HG02884 (cell line): ENCODE data around the gene DERA.
"Not testable (repeated sequence)": the region's sequence is repeated elsewhere in the genome, so short reads cannot be mapped to it uniquely, and the experiment has no call there.

Experiments
- ATAC-seq: cut with Tn5 transposase; IDR thresholded peaks from one replicate; pipeline ENCODE4 v1.9.1; 2021; ENCODE audit warnings: mild to moderate bottlenecking, moderate library complexity; ENCODE audit not compliant: unreplicated experiment

Gene DERA

DNA sequence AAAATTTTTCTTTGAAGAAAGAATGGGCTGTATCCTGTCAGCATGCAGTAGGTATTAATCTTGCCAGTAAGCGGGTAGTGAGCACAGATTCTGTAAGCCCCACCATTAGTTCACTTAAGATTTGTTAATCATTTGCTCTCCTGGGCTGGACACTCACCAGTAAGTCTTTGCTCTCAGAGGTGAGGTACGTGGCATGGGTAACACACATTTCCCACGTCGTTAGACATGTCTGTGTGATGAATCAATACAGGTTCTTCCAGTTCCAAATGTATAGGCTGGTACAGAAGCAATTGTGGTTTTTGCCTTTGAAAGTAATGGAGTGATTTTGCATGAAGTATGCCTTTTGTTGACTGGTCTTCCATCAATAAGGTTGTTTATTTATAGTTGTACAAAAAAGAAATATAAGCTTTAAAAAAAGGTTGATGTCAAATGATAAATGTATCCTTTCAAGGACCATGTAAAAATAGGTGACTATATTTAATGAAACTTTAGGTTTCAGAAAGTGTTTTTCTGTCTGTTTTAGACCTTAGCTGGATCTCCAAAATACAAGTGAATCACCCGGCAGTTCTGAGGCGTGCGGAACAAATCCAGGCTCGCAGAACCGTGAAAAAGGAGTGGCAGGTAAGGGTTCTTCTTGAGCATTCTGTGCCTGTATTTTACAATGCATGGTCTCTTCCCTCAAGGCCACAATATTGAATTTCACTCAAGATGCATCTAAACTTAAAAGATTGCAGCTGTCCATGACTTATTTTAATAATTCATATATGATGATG, 45.5 kb downstream of the DERA start:
- ATAC-seq: no peak

DNA sequence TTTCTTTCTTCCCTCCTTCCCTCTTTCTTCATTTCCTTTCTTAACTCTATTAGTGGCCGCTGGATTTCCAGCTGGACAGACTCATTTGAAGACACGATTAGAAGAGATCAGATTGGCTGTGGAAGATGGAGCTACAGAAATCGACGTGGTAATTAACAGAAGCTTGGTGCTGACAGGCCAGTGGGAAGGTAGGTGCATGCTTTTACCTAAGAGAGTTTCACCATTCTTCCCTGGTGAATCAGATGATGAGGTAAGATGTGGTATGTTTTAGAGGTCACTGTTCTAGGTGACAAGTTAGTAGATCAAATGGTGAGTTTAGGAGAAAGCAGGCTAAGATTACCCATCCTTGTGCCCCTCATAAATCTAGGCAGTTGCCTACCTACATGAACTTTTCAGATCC, 51.6 kb downstream of the DERA start:
- ATAC-seq: no peak

- no peak for ATAC-seq
Observed at GRCh38 chr12:15963271-15963670, 52.1 kb downstream of the DERA start.

- ATAC-seq: no peak
Observed at GRCh38 chr12:15966426-15966825, 55.3 kb downstream of the DERA start.

DNA sequence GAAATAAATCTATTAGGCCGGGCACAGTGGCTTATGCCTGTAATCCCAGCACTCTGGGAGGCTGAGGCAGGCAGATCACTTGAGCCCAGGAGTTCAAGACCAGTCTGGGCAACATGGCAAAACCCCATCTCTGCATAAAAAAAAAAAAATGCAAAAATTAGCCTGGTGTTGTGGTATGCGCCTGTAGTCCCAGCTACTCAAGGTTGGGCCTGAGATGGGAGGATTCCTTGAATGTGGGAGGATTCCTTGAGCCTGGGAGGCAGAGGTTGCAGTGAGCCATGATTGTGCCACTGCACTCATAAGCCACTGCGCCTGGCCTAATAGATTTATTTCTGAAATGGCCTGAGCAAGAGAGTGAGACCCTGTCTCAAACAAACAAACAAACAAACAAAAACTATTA, 55.9 kb downstream of the DERA start:
- ATAC-seq: not testable (repeated sequence)

DNA sequence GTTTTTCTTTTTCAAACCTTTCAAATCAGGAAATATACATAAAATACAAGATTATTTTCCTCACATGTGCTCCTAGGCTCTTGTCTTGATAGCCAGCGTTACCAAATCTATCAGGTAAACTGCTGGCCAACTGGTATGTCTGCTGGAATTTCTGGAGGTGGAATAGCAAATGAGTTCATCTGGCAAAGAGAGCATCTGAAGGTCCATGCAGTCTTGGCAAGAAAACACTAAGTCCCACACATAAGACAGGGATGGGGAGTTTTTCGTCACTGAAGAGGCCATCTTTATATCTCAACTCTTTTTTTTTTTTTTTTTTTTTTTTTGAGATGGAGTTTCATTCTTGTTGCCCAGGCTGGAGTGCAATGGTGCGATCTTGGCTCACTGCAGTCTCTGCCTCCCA, 60.1 kb downstream of the DERA start:
- no peak for ATAC-seq

GRCh38 chr12:15972894-15973293, 61.8 kb downstream of the DERA start:
- ATAC-seq: no peak

- no peak for ATAC-seq
Observed at GRCh38 chr12:15977999-15978951, 67.1 kb downstream of the DERA start.

DNA sequence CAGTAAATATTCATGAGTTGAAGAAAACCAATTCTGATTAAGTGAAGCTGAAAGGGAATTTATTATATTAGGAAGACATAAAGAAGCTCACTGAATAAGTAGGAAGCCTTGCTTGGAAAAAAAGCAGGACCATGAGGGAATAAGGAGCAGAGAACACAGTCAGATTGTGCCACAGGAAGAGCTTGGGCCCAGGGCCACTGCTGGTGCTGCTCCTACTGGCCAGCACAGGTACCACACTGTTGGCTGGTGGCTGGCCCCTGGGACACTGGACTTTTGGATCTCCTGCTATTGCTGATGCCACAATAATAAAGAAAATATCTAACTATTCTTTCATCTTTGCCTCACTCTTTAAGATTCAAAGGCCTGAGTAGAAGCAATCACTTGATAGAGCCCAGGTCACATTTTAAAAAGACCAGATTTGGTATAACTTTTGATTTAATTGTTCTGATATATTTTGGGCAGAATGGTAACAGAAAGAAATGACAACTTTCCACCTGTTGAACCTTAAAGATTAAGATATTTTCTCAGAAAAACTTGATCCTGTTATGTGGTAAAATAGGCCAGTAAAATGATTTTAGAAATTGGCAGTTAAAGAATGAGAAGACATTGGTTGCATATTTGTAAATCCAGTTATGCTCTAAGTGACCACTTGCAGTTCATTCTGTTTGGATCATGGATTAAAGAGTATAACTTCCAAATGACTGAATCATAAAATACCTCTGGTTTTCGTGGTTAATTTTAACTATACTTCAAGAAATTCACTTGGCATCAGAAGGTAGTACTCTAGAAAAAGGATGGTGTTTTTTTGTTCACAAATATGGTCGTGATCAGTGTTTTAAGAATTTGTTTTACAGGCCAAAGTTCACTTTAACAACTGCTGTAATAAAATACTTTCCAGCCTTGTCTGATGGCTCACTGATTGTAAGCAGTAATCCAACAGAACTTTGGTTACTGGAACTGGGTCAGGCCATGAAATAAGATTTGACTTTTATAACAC, 68.3 kb downstream of the DERA start:
- peak; percentile 54 for ATAC-seq

DNA sequence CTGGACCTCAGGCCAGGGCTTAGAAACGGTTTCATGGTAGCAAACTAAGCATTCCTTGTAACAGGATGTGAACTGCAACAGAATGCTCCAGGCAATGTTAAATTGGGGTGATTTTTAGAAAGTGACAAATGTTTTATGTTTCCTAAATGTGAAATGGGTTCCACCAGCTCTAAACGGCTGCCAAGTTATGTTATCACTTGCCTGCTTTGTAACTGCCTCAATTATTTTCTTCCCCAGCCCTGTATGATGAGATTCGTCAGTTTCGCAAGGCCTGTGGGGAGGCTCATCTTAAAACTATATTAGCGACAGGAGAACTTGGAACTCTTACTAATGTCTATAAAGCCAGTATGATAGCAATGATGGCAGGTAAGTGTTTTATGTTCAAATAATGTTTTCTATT, 70.9 kb downstream of the DERA start:
- ATAC-seq: no peak

GRCh38 chr12:15982471-15982870, 71.3 kb downstream of the DERA start:
- ATAC-seq: no peak

DNA sequence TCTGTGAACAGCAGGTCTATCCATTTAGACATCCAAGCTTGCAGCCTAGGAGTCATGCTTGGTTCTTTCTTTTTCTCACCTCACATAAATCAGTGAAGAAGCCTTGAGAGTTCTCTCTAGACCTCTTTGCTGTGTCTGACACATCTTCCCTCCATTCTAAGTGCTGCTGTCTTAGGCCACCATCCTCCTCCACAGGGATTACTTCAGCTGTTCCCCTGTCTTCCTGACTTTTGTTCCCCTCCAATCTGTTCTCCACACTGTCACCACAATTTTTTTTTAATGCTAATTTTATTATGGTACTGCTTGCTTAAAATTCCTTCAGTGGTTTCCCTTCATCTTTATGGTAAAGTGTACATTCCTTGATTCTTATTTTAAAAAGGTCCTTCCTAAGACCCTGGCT, 71.8 kb downstream of the DERA start:
- no peak for ATAC-seq

- ATAC-seq: no peak
Observed at GRCh38 chr12:15984097-15984800, 73.1 kb downstream of the DERA start.

- ATAC-seq: no peak
Observed at GRCh38 chr12:15984963-15985362, 73.8 kb downstream of the DERA start.

- ATAC-seq: no peak
Observed at GRCh38 chr12:15987696-15988095, 76.6 kb downstream of the DERA start.

- no peak for ATAC-seq
Observed at GRCh38 chr12:15988983-15989755, 78.0 kb downstream of the DERA start.

DNA sequence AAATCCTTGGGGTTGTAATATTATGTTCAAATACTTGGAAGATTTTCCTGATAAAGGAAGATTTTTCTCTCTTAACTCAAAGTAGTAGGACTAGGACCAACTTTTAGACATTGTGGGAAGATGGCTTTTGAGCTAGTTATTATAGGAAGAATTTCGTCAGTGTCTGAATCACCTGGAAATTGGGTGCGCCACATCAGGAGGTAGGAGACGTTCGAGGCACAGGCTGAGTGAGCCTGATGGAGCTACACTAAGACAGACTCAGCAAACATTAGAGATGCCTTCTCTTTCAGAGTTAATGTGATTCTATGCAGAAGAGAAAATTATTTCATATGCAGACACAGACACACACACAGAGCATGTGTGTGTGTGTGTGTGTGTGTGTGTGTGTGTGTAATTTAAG, 84.7 kb downstream of the DERA start:
- ATAC-seq: no peak

DNA sequence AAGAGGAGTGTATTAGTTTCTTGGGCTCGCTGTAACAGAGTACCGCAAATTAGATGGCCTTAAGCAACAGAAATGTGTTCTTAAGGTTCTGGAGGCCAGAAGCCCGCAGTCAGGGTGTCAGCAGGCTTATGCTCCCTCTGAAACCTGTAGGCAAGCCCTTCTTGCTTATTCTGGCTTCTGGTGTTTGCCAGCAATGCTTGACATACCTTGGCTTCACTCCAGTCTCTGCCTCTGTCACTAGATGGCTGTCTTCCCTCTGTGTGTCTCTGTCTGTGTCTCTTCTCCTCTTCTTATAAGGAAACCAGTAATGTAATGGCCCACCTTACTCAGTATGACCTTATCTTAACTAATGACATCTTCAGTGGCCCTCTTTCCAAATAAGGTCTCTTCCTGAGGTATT, 85.1 kb downstream of the DERA start:
- ATAC-seq: no peak

DNA sequence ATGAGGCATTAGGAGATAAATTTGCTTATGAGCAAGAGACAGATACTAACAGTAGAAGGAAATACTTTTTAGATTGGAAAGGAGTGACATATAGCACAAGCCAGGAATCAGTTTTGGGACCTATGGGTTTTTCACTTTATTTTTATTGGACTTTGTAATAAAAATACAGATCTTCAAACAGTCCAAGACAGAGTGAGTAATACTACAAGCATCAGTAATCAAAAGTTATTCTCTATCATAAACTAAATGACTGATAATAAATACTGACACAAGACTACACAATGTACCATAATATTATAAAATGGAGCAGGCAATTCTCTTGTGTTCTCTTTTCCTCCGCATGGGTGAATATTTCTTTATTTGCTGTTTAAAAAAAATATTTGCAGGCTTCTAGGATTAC, 85.8 kb downstream of the DERA start:
- no peak for ATAC-seq
